WTC11 (cell line): ENCODE measurements around the gene SLC25A48. TPM values are rescaled to one million over a fixed set of nuclear protein-coding genes. Genes with fewer than 3 reads are reported as not detected.
"Not testable (repeated sequence)": the region's sequence is repeated elsewhere in the genome, so short reads cannot be mapped to it uniquely, and the experiment has no call there.

Experiments used
- ATAC-seq: fragments of 200-7000 bp; cut with Tn5 transposase; 2 replicates; pipeline ENCODE4 v1.10.0; 2021; ENCODE audit warnings: mild to moderate bottlenecking, moderate library complexity
- CTCF ChIA-PET: fragments of 300-600 bp; sonication (Branson Sonifier 250); formaldehyde crosslinking; loops from one replicate; lab custom pipeline; 2021; ENCODE audit warnings: antibody characterized with exemption; lab: Charles Lee
- POLR2A ChIA-PET: fragments of 350-600 bp; sonication (Branson Sonifier 250); formaldehyde crosslinking; loops from one replicate; lab custom pipeline; 2021; ENCODE audit warnings: antibody characterized with exemption; lab: Charles Lee
- DNase-seq: peaks from one replicate; pipeline ENCODE4 v3.0.0; 2021; ENCODE audit warnings: low spot score
- H3K27ac Mint-ChIP-seq: 2 replicates; pipeline ENCODE4 v1.8.0; 2021; ENCODE audit warnings: mixed read lengths
- H3K27me3 Mint-ChIP-seq: 2 replicates; pipeline ENCODE4 v1.8.0; 2021; ENCODE audit warnings: low read depth, mild to moderate bottlenecking, moderate library complexity, mixed read lengths
- H3K36me3 Mint-ChIP-seq: 2 replicates; pipeline ENCODE4 v1.8.0; 2021; ENCODE audit warnings: mixed read lengths
- H3K4me1 Mint-ChIP-seq: 2 replicates; pipeline ENCODE4 v1.8.0; 2022; ENCODE audit warnings: mixed read lengths
- H3K4me3 Mint-ChIP-seq: 2 replicates; pipeline ENCODE4 v1.8.0; 2021; ENCODE audit warnings: mild to moderate bottlenecking, moderate library complexity, mixed read lengths
- H3K9me3 Mint-ChIP-seq: 2 replicates; pipeline ENCODE4 v1.8.0; 2021; ENCODE audit warnings: mixed read lengths
- AFF4 ChIP-seq: sonication (generic); formaldehyde crosslinking; IDR thresholded peaks from 2 replicates; pipeline ENCODE4 v1.8.1; 2023; ENCODE audit warnings: mild to moderate bottlenecking, missing genetic modification reagents, borderline replicate concordance
- CTCF ChIP-seq: fragments of 200-600 bp; IDR thresholded peaks from 2 replicates; pipeline ENCODE4 v1.8.0; 2022; ENCODE audit warnings: antibody characterized with exemption
- FOXJ3 ChIP-seq: sonication (generic); formaldehyde crosslinking; IDR thresholded peaks from 2 replicates; pipeline ENCODE4 v1.9.0; 2021; ENCODE audit warnings: missing genetic modification reagents, mild to moderate bottlenecking, borderline replicate concordance
- KAT7 ChIP-seq: sonication (generic); formaldehyde crosslinking; IDR thresholded peaks from 2 replicates; pipeline ENCODE4 v1.8.1; 2023; ENCODE audit warnings: missing genetic modification reagents, mild to moderate bottlenecking, borderline replicate concordance
- MYBL2 ChIP-seq: sonication (generic); formaldehyde crosslinking; IDR thresholded peaks from 2 replicates; pipeline ENCODE4 v1.8.1; 2023; ENCODE audit warnings: mild to moderate bottlenecking, moderate library complexity, missing genetic modification reagents
- TP53 ChIP-seq: sonication (generic); formaldehyde crosslinking; IDR thresholded peaks from 2 replicates; pipeline ENCODE4 v1.8.1; 2023; ENCODE audit warnings: mild to moderate bottlenecking, missing genetic modification reagents
- ZNF138 ChIP-seq: sonication (generic); formaldehyde crosslinking; conservative IDR thresholded peaks from 2 replicates; pipeline ENCODE4 v1.8.1; 2022; ENCODE audit warnings: mild to moderate bottlenecking, moderate library complexity, missing genetic modification reagents
- ZNF232 ChIP-seq: sonication (generic); formaldehyde crosslinking; IDR thresholded peaks from 2 replicates; pipeline ENCODE4 v1.8.0; 2022; ENCODE audit warnings: mild to moderate bottlenecking, missing genetic modification reagents
- ZNF416 ChIP-seq: fragments of 250-450 bp; sonication (Bioruptor Pico); IDR thresholded peaks from 2 replicates; pipeline ENCODE4 v1.9.0; 2021; ENCODE audit warnings: mild to moderate bottlenecking, inconsistent platforms
- total RNA-seq: library from RNA; stranded (reverse); gene quantifications from 3 replicates; pipeline ENCODE4 v1.2.3, GENCODE V29; 2021

The SLC25A48 gene
- total RNA-seq, 1 experiment from 2014 or later: 1.1 TPM

- H3K4me3 Mint-ChIP-seq: no peak overlapping the region
- no peak for ATAC-seq
- H3K9me3 Mint-ChIP-seq: peaks cover 10% of the 10 kb centered on the region
- TF ChIP-seq ZNF138 (CRISPR knock-in tag) (no peak), TP53 (CRISPR knock-in tag) (no peak), ZNF232 (no peak)
- ChIA-PET POLR2A (no interaction called here), CTCF (interaction anchor here (0.9 to 6.4 kb wide), 6 partner anchors 12 to 279 kb away, joined by 3 to 81 read pairs (median 16); no protein-coding TSS in a partner anchor)
- DNase-seq: no peak
- H3K4me1 Mint-ChIP-seq: 0 out of 2 replicates have a peak, but pooled peaks cover 2% of the 10 kb centered on the region
- peaks cover 81% of the 10 kb centered on the region for H3K27me3 Mint-ChIP-seq
- H3K36me3 Mint-ChIP-seq: peaks cover 7% of the 10 kb centered on the region
- H3K27ac Mint-ChIP-seq: no peak overlapping the region
Observed at GRCh38 chr5:135832941-135833920, 1.2 kb upstream of the SLC25A48 start.

GRCh38 chr5:135833961-135834638, 363 bp upstream of the SLC25A48 start:
- no peak for DNase-seq
- Mint-ChIP-seq H3K27ac (no peak overlapping the region), H3K27me3 (peaks cover 86% of the 10 kb centered on the region), H3K9me3 (peaks cover 18% of the 10 kb centered on the region), H3K4me3 (peak overlapping the region; percentile 84), H3K4me1 (0 out of 2 replicates have a peak, but pooled peaks cover 2% of the 10 kb centered on the region), H3K36me3 (peaks cover 13% of the 10 kb centered on the region)
- CTCF ChIA-PET: interaction anchor here (0.6 to 6.4 kb wide), 22 partner anchors 10 to 376 kb away, joined by 3 to 81 read pairs (median 5); no protein-coding TSS in a partner anchor
- TF ChIP-seq KAT7 (CRISPR knock-in tag) (peak; percentile 3; the same call in 1 of the 2 replicates), CTCF (peak; percentile 83; the same call in 1 of the 2 replicates), AFF4 (CRISPR knock-in tag) (no peak), MYBL2 (no peak), FOXJ3 (no peak)
- ATAC-seq: peak; percentile 10
- POLR2A ChIA-PET: interaction anchor here (1.4 kb wide), 1 partner anchor 268 kb away, joined by 4 read pairs; no protein-coding TSS in a partner anchor

- Mint-ChIP-seq H3K4me3 (peak overlapping the region; percentile 33), H3K9me3 (peaks cover 27% of the 10 kb centered on the region), H3K27me3 (peaks cover 83% of the 10 kb centered on the region), H3K27ac (no peak overlapping the region), H3K36me3 (peaks cover 13% of the 10 kb centered on the region), H3K4me1 (0 out of 2 replicates have a peak, but pooled peaks cover 2% of the 10 kb centered on the region)
- DNase-seq: no peak
- no peak for ATAC-seq
- CTCF ChIA-PET: interaction anchor here (1.2 to 6.4 kb wide), 10 partner anchors 36 to 378 kb away, joined by 3 to 81 read pairs (median 8); no protein-coding TSS in a partner anchor
- POLR2A ChIA-PET: no interaction called here
- TF ChIP-seq ZNF416 (no peak), TP53 (CRISPR knock-in tag) (no peak)
Observed at GRCh38 chr5:135835766-135836165, 1.3 kb downstream of the SLC25A48 start.

- ATAC-seq, DNase-seq, H3K4me1 Mint-ChIP-seq, POLR2A ChIA-PET, H3K4me3 Mint-ChIP-seq, H3K27ac Mint-ChIP-seq, CTCF ChIA-PET: not testable (repeated sequence)
- H3K27me3 Mint-ChIP-seq: peaks cover 57% of the 10 kb centered on the region
- H3K36me3 Mint-ChIP-seq: peaks cover 13% of the 10 kb centered on the region
- H3K9me3 Mint-ChIP-seq: peaks cover 27% of the 10 kb centered on the region
Observed at GRCh38 chr5:135838395-135838794, 3.9 kb downstream of the SLC25A48 start.
